ENCODE results near the gene SYNJ1.
A peak's percentile ranks its signal among the peaks of the same experiment; 100 is the strongest.
"Not testable (repeated sequence)": the region's sequence is repeated elsewhere in the genome, so short reads cannot be mapped to it uniquely, and the experiment has no call there.

The SYNJ1 gene

DNA sequence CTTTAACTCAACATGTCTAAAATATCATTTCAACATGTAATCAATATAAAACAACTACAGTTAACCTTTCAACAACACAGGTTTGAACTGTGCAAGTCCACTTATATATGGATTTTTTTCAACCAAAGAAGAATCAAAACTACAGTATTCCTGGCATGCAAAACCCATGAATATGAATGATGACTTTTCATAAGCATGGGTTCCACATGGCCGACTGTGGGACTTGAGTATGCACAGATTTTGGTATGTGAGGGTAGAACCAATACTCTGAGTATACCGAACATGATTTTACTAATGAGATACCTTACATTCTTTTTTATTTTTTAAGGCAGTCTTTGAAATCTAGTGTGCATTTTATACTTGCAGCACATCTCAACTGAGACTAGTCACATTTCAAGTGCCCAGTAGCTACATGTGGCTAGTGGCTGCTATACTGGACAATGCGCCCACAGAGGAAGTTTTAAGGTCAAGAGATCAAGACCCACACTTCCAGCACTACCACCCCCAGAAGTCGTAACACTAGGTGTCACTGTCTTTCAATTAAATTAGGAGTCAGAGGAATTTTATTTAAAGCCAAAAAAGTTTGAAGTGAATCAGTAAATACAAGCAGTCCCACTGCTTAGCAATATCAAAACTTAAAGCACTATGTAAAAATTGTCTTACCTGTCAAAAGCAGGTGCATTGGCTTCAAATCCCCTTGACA is 40.0 kb downstream of the SYNJ1 start:
- DNase-seq, result no peak

DNA sequence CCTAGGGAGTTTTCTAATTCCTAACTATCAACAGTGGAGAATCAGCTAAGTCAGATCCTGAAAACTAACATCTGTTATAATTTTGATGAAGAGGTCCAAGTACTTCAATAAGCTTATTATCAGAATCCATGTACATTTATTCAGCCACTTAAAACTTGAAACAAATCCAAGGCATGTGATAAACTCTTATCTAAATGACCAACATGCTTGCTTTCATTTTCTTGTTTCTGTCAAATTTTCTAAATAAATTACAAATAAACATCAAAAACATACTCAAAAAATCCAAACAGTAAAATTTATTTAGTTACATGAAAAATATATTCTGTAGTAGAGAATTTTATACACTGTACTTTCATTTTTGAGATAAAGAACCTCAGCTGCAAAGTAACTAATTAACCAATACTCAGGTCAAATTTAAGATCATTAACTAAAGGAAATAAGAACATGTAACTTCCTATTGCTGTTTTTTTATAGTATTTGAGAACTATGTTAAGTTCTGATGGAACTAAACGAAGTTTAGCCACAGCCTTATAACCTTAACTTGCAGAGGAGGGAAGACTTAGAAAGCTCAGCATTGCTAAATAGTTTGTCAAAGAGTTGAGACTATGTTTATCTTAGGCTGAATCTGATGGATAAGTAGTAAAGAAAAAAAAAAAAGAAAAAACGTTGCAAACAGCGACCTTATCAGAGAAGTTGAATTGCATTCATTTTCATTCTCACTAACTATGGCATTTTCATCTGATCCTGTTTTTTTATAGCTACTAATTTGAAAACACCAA is 44.9 kb downstream of the SYNJ1 start:
- no peak for DNase-seq

DNA sequence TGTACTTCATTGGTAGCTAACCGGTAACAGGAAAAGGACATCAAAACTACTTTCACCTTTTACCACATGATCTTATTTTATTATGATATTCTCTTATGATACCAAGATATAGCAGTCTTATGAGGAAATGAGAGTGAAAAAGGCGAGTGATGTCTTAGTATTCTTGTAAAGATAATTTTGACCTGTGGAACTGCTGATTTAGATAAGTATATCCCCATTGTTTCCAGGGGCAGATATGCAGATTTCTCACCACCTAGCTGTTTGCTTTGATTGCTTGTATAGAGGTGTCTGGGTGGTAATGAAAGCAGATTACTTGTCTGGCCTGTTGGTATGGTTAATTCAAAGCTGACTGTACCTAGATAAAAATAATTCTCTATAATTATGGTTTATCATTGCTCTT is 53.1 kb downstream of the SYNJ1 start:
- no peak for DNase-seq

DNA sequence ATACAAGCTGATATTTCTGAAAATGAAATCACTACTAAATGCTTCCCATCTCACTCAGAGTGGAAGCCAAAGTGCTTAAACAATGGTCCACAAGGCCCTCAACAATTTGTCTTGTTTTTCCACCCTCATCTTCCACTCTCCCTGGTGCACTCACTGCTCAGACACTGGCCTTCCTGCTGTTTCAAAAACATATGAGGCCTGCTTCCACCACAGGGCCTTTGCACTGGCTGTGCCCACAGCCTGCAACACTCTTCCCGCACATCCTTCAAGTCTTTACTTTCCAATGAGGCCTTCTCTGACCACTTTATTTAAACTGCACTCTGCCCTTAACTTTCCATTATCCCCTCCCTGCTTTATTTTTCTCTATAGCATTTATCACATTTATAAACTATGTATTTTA is 53.8 kb downstream of the SYNJ1 start:
- DNase-seq, result no peak

DNA sequence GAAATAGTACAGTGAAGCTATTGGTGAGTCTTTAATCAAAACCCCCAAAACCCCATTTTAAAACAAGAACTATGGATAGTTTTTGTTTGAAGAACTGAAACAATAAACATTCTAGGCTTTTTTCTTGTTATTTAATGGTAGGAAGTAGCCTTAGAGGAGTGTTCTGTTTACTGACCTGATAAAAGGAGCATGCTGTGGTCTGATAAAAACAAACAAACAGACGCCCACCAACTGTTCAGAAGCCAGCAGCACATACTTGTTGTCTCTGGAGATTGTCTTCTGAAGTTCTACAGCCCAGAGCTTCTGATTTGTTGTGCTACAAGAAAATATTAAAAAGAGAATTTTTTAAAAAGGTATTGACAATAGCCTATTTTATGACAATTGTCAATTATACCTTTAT is 61.6 kb downstream of the SYNJ1 start:
- no peak for DNase-seq

DNA sequence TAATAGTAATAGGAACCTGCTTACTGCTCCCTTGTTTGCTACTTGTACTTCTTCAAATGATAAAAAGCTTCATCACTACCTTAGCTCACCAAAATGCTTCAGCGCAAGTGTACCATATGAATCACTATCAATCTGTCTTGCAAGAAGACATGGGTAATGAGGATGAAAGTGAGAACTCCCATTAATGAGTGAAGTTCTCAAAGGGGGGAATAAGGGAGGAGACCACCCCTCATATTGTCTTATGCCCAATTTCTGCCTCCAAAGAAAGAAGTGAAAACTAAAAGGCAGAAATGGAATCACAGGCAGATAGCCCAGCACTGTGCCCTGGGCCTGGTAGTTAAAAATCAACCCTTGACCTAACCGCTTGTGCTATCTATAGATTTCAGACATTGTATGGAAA is 63.7 kb downstream of the SYNJ1 start:
- not testable (repeated sequence) for DNase-seq

DNA sequence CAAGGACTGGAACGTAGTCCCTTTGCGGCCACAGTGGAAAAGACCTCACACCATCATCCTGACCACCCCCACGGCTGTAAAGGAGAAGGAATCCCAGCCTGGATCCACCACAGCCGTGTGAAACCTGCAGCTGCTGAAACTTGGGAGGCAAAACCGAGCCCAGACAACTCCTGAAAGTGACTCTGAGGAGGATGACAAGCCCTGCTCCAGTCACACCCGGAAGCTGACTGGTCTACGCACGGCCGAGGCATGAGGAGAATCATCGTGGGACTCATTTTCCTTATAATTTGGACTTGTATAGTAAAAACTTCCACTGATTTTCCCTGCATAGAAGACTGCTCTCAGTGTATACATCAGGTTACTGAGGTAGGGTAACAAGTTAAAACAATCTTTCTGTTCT is 65.8 kb downstream of the SYNJ1 start:
- not testable (repeated sequence) for DNase-seq

DNA sequence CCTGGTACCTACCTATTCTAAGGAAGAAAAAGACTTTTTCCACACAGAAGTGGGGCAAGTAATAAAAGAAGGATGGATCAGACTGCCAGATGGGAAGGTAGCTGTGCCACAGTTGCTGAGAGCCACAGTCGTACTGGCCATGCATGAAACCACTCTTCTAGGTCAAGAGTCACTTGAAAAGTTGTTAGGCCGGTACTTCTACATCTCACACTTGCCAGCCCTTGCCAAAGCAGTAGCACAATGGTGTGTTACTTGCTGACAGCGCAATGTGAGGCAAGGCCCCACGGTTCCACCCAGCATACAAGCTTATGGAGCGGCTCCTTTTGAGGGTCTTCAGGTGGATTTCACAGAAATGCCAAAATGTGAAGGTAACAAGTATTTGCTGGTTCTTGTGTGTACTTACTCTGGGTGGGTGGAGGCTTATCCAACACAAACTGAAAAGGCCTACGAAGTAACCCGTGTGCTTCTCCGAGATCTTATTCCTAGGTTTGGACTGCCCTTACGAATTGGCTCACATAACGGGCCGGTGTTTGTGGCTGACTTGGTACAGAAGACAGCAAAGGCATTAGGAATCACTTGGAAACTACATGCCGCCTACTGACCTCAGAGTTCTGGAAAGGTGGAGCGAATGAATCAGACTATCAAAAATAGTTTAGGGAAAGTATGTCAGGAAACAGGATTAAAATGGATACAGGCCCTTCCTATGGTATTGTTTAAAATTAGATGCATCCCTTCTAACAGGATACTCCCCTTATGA is 66.6 kb downstream of the SYNJ1 start:
- DNase-seq, result not testable (repeated sequence)

DNA sequence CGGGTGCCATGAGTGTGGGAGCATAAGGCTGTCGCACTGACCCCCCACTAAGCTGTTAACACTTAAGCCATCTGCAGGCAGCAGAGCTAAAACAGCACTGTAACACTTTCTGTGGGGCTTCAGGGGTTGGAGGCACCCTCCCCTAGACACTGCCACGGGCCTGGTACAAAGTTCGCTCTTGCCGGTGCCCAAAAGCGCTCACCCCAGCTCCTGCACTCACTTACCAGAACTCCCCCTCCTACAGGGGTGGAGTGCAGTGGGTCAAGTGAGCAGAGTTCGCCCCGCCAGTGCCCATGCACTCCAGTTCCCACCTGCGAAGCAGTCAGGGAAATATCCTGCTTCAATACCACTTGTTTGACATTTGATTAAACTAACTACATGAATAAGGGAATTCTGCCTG is 69.3 kb downstream of the SYNJ1 start:
- DNase-seq, result no peak

DNA sequence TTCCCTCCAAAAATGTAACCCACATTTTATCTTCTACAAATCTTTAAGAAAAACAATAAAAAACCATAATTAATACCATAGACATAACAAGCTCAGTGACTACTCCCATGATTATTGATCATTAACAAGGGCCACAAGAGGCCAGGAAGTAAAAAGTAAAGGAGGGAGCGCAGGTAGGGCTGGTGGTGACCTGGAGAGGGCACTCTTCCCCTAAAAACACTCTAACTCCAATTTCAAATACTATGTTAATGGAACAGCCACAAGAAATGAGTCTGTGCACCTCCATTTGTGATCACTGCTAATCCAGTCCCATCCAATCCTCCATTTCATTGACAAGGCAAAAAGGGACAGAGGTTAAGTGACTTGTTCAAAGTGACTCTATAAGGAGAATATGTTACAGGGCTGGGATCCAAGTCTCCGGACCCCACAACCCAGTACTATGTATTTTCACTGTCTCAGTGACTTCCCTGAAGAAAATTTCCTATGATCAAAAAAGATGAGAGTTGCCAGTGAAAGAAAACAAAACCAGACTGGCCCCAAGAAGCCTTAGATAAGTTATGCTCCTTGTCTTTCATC is 74.4 kb downstream of the SYNJ1 start:
- peak; percentile 2 for DNase-seq

DNA sequence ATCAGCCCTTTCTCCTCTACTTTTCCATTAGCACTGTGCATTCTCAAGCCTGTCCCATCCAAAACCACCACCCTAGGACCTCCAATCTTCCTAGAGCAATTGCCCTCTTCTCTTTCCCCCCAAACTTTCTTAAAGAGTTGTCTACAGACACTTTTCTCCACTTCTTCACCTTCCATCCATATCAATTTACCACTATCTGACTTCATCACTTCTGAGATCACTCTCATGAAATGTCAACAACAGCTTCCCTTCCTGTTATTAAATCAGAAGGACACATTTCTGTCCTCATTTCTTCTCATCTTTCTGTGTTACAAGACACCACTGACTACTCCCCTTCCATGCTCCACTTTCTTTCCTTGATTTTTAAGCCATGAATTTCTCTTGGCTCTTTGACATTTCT is 79.6 kb downstream of the SYNJ1 start:
- no peak for DNase-seq

DNA sequence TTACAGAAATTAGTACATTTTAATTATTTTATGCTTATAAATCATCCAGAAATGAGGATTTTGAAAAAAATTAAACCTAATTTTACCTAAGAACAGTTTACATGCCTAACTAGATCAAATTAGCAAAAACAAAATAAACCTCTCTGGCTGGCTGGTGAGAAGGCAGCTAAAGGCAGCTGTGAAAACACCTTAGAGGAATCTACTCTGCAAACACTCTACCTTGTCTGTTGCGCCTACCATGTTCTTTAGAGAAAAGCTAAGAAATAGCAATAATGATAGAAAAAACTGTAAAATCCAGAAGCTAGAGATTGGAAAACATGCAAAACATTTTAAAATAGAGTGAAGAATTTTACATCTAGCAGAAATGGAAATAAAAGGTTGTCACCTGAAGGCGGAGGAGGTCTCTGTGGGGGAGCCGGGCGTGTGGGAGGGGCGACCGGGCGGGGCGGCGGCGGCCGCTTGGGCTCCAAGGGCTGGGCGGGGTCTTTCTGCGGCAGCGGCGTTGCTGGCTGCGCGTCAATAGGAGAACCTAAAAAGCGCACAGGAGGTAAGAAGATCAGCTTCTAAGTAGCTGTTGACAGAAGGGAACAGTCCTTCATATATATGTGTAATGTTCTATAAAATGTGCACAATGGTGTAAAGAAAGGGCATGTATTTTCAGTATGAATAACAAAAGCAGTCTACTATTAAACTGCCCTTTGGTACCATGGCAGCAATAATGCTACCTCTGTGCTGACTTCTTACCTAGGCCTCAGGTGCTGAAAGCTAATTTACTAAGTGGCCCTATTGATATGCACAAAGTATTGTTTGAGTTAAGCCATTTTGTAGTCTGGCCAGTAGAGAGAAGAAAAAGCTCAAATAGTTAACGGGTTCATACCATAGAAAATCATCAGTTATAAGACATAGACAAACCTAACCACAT is 82.3 kb downstream of the SYNJ1 start:
- DNase-seq, result no peak

DNA sequence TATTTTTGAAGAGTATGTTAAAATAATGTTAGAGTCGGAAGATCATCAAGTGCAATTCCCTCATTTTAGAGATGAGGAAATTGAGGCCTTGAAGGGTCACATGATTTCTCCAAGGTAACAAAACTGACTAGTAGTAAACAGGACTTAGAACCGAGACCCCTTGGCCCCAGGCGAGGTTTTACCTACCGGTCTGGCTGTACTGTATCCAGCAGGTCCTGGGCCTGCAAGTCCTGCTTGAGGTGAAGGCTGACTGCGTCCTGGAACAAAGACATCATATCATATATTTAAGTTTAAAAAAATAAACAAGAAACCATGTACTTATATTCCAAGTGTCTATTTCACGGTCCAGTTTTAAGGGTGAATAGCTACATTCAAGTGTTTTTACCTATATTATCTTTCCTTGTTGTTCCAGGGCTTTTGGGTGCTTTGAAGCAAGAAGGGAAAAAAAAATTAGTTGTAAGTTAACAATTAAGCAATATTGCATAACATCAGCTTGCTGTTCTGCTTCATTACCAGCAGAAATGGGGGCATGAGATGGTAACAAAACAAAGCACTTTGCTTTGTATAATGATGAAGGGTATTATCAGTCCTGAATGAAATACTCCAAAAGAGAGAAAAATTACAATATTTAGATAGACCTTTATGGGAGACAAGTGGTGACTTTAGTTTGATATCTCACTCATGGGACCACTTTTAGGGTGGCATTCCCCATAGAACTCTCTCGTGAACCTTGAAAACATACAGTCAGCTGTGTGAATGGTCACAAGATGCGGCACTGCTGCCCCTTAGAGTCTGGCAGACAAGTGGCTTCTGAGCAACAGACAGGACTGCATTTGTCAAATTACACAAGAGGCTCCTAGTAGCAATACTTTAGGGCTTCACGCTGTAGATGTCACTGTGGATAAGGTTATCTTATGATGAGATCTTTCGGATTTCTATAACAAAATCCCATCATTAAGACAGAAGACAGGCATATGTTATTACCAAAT is 85.8 kb downstream of the SYNJ1 start:
- DNase-seq, result no peak

DNA sequence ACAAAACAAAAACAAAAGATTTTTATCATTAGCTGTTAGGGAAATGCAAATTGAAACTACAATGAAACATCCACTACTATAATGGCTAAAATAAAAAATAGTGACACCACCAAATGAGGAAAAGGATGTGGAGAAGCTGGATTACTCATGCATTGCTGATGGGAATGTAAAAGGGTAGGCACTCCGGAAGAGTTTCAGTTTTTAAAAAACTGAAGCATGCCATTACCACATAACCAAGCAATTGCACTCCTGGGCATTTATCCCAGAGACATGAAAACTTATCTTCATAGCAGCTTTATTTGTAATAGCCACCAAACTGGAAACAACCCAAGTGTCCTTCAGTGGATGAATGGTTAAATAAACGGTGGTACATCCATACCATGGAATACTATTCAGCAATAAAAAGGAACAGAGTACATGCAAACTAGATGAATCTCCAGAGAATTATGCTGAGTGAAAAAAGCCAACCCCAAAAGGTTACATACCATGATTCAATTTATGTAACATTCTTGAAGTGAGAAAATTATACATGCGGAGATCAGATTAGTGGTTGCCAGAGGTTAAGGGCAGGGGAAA is 101.1 kb downstream of the SYNJ1 start:
- DNase-seq, result peak; percentile 50

DNA sequence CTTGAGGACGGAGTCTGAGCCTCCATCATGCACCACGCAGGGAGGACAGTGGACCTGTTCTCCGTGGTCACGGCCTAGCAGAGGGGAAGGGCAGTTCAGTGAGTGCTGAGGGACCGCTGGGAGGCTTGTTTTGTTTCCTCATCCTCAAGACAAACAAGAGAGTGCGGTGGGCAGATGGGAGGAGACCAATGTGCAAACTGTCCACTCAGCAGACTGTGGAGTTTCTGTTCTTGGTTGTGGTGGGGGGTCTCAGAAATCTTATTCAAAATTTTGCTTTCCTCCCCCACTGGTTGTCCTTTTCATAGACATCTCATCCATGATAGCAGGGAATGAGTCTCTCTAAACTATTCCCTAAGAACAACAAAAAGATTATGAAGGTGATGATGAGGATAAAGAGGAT is 109.6 kb downstream of the SYNJ1 start:
- not testable (repeated sequence) for DNase-seq

DNA sequence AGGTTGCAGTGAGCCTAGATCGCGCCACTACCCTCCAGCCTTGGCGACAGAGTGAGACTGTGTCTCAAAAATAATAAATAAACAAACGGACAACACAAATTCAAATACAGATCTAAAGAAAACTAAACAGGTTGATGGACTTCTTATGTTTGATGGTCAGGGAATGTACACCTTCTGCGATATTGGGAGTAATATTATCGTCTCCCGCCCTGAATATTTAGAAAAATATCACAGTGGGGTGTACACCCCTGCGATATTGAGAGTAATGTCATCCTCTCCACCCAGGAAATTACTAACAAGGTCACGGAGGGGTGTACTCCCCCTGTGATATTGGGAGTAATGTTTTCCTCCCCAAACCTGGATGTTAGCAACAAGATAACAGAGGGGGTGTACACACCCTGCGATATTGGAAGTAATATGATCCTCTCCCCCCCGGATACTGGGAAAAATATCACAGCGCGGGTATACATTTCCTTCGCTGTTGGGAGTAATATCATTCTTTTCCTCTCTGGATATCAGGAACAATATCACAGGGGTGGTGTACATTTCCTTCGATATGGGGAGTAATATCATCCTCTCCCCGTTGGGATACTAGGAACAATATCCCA is 114.3 kb downstream of the SYNJ1 start:
- no peak for DNase-seq

DNA sequence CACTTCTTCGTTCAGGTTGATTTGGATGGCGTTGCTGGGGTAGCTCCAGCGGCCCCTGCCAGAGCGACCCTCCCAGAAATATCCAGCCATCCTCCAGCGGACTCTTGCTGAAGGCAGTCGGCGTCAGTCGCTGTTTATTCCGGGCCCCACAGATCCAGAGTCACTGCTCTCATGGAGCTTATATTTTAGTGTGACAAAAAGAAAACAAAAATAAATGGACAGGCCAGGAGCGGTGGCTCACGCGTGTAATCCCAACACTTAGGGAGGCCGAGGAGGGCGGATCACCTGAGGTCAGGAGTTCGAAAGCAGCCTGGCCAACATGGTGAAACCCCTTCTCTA is 114.8 kb downstream of the SYNJ1 start:
- DNase-seq, result no peak

DNA sequence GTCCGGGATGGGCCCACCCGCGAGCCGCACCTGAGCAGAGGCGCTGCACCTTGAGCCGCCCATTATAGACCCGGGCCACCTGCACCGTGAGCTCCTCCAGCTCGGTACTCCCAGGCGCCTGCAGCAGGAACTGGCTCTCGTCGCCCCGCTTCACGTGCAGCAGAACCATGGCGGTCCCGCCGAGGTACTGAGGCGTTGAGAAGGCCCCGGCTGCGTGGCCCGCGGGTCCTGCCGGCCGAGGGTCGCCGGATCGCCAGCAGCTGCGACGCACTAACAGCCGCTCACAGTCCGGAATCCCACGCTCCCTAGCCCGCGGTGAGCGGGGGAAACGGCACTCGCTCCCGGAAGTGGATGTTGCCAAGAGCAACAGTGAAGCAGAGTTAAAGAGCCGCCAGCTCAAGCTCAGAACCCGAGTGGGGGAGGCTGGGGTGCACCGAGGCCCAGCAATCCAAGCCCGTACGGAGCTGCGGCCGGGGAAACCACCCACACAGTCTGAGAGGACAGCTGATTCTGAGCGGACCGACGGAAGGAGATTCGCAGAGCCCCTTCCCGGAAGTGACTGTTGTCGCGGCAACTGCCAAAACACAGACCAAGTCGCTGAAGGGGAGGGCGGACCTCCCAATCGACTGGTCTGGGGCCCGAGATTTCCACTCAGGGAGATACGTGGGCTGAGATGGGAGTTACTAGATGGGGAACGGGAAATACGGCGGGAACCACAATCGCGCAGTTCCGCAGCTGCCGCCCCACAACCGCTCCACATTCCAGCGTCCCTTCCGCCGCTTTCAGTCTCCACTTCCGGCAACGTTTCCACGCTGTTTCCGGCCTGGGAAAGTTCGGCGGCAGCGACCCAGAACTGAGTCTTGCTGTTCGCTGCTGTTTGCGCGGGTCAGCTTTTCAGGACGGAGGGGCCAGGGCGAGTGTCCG is 115.5 kb downstream of the SYNJ1 start, which contains the start of gene CFAP298:
Gene CFAP298 (minus strand): TSS at position 303 of the 924 bp plus-strand sequence. CDS start 134 bp downstream, at position 169.
- peak; percentile 94 for DNase-seq

Measured in fibroblast of skin of back (primary cell).